Activated CD4-positive, alpha-beta T cell treated with anti-CD3 and anti-CD28 coated beads, Interleukin-2, amount 10 ng/mL, durations not matched to agents 24 days and 14 days (primary cell): ENCODE results near the gene GPC3. TPM values are rescaled to one million over a fixed set of nuclear protein-coding genes. Genes with fewer than 3 reads are reported as not detected.

Experiments
- DNase-seq: peaks from one replicate; pipeline ENCODE4 v3.0.0; 2022
- H3K27ac Mint-ChIP-seq: one replicate; pipeline ENCODE4 v1.8.0; 2022; ENCODE audit warnings: mild to moderate bottlenecking, mixed read lengths
- H3K27me3 Mint-ChIP-seq: one replicate; pipeline ENCODE4 v1.8.0; 2022; ENCODE audit warnings: mixed read lengths
- H3K36me3 Mint-ChIP-seq: one replicate; pipeline ENCODE4 v1.8.0; 2022; ENCODE audit warnings: low read depth, mild to moderate bottlenecking, mixed read lengths
- H3K4me1 Mint-ChIP-seq: one replicate; pipeline ENCODE4 v1.8.0; 2021; ENCODE audit warnings: mixed read lengths
- H3K4me3 Mint-ChIP-seq: one replicate; pipeline ENCODE4 v1.8.0; 2022; ENCODE audit warnings: mild to moderate bottlenecking, moderate library complexity, mixed read lengths
- H3K9me3 Mint-ChIP-seq: one replicate; pipeline ENCODE4 v1.8.0; 2021; ENCODE audit warnings: mixed read lengths
- intact Hi-C: fragments of 100-400 bp; cut with micrococcal nuclease; formaldehyde crosslinking; loops from one replicate; pipeline ENCODE4 v1.15.1; 2023
- total RNA-seq: library from RNA; stranded (reverse); gene quantifications from 2 replicates; pipeline ENCODE4 v1.2.3, GENCODE V29; 2022

GPC3 gene
- total RNA-seq, 1 donor from 2014 or later: 0.21 TPM

DNA sequence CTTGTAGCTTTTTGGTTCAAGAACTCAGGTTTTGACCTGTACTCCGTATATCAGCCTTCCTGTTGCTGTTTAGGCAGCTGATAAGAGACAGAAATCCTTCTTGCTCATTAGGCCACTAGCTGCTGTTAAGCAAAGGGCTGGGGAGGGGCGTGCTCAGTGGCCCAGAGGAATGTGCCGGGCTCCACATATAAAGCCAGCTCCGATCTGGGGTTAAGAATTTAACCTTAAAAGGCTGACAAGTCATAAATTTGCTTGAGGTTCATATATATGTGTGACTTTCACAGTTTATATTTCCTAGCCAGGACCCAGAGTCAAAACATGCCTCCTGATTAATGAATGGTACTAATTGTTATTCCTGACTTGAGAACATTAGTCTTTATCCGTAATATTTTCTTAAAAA lies 15.3 kb downstream of the GPC3 start:
- Mint-ChIP-seq H3K36me3 (no peaks in the 10 kb centered on the region), H3K4me3 (no peak overlapping the region), H3K27ac (no peak overlapping the region), H3K27me3 (peaks cover 14% of the 10 kb centered on the region), H3K9me3 (no peaks in the 10 kb centered on the region), H3K4me1 (no peaks in the 10 kb centered on the region)
- DNase-seq: no peak
- intact Hi-C loops: no loop called here

- no peak overlapping the region for H3K4me3 Mint-ChIP-seq
- H3K27me3 Mint-ChIP-seq: peaks cover 10% of the 10 kb centered on the region
- no peak overlapping the region for H3K27ac Mint-ChIP-seq
- no peak for DNase-seq
- H3K36me3 Mint-ChIP-seq: no peaks in the 10 kb centered on the region
- peaks cover 3% of the 10 kb centered on the region for H3K4me1 Mint-ChIP-seq
- no peaks in the 10 kb centered on the region for H3K9me3 Mint-ChIP-seq
- intact Hi-C loops: no loop called here
Measured at GRCh38 chrX:133969191-133969590, 16.2 kb downstream of the GPC3 start.

DNA sequence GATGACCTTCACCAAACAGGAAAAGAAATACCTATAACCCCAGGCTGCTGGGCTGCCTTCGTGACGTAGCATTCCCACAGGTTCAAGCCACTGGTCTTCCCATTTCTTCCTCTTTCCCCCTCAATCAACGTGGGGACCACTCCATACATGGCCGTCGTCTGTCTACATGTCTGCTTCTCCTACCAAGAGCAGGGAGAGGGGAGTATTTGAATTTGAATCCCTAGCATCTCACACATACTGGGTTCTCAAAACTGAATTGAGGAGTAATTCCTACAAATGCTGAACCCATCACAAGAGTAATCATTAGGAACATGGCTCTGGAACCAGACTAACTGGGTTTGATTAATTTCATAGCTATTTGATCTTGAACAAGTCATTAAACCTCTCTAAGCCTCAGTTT lies 17.3 kb downstream of the GPC3 start:
- intact Hi-C loops: no loop called here
- Mint-ChIP-seq H3K4me1 (peaks cover 3% of the 10 kb centered on the region), H3K27ac (no peak overlapping the region), H3K36me3 (no peaks in the 10 kb centered on the region), H3K27me3 (peaks cover 10% of the 10 kb centered on the region), H3K4me3 (no peak overlapping the region), H3K9me3 (no peaks in the 10 kb centered on the region)
- DNase-seq: no peak

DNA sequence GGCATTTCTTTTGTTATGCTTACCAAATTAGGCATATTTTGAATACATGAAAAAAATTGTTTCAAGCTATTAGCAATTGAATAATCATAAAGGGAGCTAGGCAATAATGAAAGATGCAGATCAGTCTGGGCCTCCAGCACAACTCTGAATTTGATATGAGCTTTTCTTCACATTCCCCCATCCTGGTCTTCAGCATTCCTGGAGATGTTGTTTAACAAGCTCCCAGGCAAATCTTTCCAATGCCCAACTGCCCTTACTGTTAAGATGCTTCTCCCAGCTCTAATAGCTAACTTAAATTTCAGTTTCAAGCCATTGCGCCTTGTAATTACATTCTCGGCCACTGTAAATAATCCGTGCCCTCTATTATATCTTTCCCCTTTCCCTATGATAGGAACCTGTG lies 19.2 kb downstream of the GPC3 start:
- Mint-ChIP-seq H3K9me3 (no peaks in the 10 kb centered on the region), H3K27me3 (peaks cover 4% of the 10 kb centered on the region), H3K4me3 (no peak overlapping the region), H3K4me1 (peaks cover 3% of the 10 kb centered on the region), H3K36me3 (no peaks in the 10 kb centered on the region), H3K27ac (no peak overlapping the region)
- intact Hi-C loops: no loop called here
- DNase-seq: no peak

- intact Hi-C loops: no loop called here
- Mint-ChIP-seq H3K36me3 (no peaks in the 10 kb centered on the region), H3K4me1 (peaks cover 3% of the 10 kb centered on the region), H3K9me3 (no peaks in the 10 kb centered on the region), H3K4me3 (no peak overlapping the region), H3K27ac (no peak overlapping the region), H3K27me3 (peaks cover 4% of the 10 kb centered on the region)
- DNase-seq: no peak
Measured at GRCh38 chrX:133965321-133965720, 20.1 kb downstream of the GPC3 start.

DNA sequence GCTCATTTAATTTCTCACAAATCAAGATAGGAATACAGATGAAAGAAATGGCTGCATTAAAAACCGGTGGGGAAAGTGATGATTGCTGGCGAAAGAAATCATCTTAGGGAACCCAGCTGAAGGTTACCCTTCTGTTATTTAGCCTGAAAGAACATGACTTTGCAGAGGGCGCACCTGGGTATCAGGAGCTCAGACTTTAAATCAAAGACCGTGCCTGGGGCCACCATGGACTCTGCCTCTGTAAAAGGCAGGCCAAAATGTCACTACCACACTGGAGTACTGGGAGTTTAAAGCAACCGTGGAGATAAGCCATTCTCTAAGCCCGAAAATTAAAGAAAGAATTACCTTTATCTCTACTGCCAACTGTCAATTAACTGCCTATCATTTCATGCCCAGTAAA lies 24.3 kb downstream of the GPC3 start:
- DNase-seq: no peak
- Mint-ChIP-seq H3K36me3 (no peaks in the 10 kb centered on the region), H3K4me3 (no peak overlapping the region), H3K4me1 (peaks cover 3% of the 10 kb centered on the region), H3K27ac (no peak overlapping the region), H3K9me3 (no peaks in the 10 kb centered on the region), H3K27me3 (peaks cover 2% of the 10 kb centered on the region)
- intact Hi-C loops: no loop called here

- no peak overlapping the region for H3K27ac Mint-ChIP-seq
- H3K36me3 Mint-ChIP-seq: no peaks in the 10 kb centered on the region
- no peak overlapping the region for H3K4me3 Mint-ChIP-seq
- DNase-seq: no peak
- H3K27me3 Mint-ChIP-seq: peaks cover 3% of the 10 kb centered on the region
- peaks cover 3% of the 10 kb centered on the region for H3K4me1 Mint-ChIP-seq
- H3K9me3 Mint-ChIP-seq: peaks cover 4% of the 10 kb centered on the region
- intact Hi-C loops: no loop called here
Measured at GRCh38 chrX:133959972-133960371, 25.4 kb downstream of the GPC3 start.

- H3K27ac Mint-ChIP-seq: no peak overlapping the region
- no peak overlapping the region for H3K4me3 Mint-ChIP-seq
- H3K36me3 Mint-ChIP-seq: no peaks in the 10 kb centered on the region
- no peaks in the 10 kb centered on the region for H3K4me1 Mint-ChIP-seq
- intact Hi-C loops: no loop called here
- no peak for DNase-seq
- H3K27me3 Mint-ChIP-seq: peaks cover 3% of the 10 kb centered on the region
- peaks cover 4% of the 10 kb centered on the region for H3K9me3 Mint-ChIP-seq
Measured at GRCh38 chrX:133958997-133959688, 26.3 kb downstream of the GPC3 start.

- intact Hi-C loops: no loop called here
- no peak overlapping the region for H3K27ac Mint-ChIP-seq
- no peaks in the 10 kb centered on the region for H3K4me1 Mint-ChIP-seq
- H3K9me3 Mint-ChIP-seq: peaks cover 4% of the 10 kb centered on the region
- peaks cover 3% of the 10 kb centered on the region for H3K27me3 Mint-ChIP-seq
- no peaks in the 10 kb centered on the region for H3K36me3 Mint-ChIP-seq
- no peak overlapping the region for H3K4me3 Mint-ChIP-seq
- no peak for DNase-seq
Measured at GRCh38 chrX:133956570-133957340, 28.6 kb downstream of the GPC3 start.

DNA sequence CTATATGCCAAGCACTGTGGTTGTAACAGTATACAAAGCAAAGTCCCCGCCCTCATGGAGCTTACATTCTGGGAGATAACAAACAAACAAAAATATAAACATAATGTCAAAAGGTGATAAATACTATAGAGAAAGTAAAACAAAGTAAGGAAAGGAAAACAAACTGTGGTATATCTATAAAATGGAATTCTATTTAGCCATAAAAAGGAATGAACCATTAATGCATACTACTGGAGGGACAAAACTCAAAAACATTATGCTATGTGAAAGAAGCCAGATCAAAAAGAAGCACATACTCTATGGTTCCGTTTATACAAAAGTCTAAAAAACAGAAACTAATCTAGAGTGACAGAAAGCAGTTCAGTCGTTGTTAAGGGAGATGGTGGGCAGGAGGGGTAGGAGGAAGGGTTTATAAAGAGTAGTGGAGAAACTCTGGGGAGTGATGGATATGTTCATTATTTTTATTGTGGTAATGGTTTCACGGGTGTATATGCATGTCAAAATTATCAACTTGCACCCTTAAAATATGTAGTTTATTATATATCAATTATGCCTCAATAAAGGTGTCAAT lies 31.5 kb downstream of the GPC3 start:
- peaks cover 4% of the 10 kb centered on the region for H3K27me3 Mint-ChIP-seq

DNA sequence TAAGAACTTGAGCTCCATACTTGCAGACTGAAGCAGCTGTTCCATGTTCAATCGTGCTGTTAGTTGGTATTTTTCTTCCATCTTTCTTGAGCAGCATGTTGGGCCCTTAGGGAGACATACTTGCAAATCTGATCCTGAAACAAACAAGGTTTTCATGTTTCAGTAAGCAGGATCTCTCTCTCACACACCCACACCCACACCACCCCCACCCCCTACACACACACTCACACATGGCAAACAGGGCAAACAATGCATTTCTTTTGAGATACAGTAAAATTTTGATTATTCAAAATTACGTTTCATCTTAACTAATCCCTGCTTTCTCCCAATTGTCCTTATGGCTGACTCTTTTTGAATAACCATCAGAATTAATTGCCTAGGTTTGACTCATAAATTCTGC lies 32.3 kb downstream of the GPC3 start:
- H3K4me1 Mint-ChIP-seq: no peaks in the 10 kb centered on the region
- no peak overlapping the region for H3K4me3 Mint-ChIP-seq
- peaks cover 4% of the 10 kb centered on the region for H3K9me3 Mint-ChIP-seq
- no peak overlapping the region for H3K27ac Mint-ChIP-seq
- no peaks in the 10 kb centered on the region for H3K36me3 Mint-ChIP-seq
- peaks cover 4% of the 10 kb centered on the region for H3K27me3 Mint-ChIP-seq
- intact Hi-C loops: no loop called here
- no peak for DNase-seq

More for the DNA sequence above, 31.5 kb downstream of the GPC3 start:
- intact Hi-C loops: no loop called here
- no peaks in the 10 kb centered on the region for H3K4me1 Mint-ChIP-seq
- peaks cover 4% of the 10 kb centered on the region for H3K9me3 Mint-ChIP-seq
- DNase-seq: no peak
- H3K36me3 Mint-ChIP-seq: no peaks in the 10 kb centered on the region
- H3K4me3 Mint-ChIP-seq: no peak overlapping the region
- H3K27ac Mint-ChIP-seq: no peak overlapping the region

DNA sequence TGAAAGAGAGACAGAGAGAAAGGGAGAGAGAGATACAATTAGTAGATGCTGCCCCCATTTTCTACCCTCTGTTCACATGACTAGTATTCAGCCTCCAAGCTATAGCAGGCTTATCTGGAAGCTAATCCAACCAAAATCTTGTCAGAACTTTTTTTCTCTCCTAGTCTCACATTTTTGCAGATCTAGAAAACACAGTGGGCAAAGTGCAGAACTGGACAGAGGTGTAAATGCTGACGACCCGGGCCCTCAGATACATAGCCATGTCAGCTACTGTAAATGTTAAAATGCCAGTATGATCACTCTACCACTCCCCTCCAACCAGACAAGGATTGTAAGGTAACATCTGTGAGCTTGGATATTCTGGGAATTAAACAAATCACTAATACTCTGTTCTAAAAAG lies 34.3 kb downstream of the GPC3 start:
- peaks cover 4% of the 10 kb centered on the region for H3K9me3 Mint-ChIP-seq
- no peaks in the 10 kb centered on the region for H3K4me1 Mint-ChIP-seq
- H3K27ac Mint-ChIP-seq: no peak overlapping the region
- no peak overlapping the region for H3K4me3 Mint-ChIP-seq
- intact Hi-C loops: no loop called here
- no peak for DNase-seq
- H3K27me3 Mint-ChIP-seq: peaks cover 4% of the 10 kb centered on the region
- no peaks in the 10 kb centered on the region for H3K36me3 Mint-ChIP-seq

DNA sequence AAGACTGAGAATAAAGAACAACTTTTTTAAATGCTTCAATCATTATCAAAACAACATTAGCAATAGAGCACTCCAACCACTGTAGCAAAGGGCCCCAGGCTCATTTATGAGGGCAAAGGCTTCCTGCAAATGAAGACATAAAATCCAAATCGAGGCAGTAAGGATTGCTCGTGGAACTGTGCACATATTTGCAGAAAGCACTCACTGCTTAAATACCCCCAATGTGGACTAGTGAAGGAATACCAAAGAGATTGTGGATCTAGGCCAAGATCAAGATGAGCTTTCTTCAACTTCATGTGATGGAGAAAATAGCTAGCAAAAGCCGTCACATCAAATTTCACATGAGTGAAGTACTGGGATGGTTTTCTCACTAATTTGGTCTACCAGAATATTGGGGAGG lies 35.2 kb downstream of the GPC3 start:
- Mint-ChIP-seq H3K9me3 (peaks cover 1% of the 10 kb centered on the region), H3K27me3 (peaks cover 2% of the 10 kb centered on the region), H3K27ac (no peak overlapping the region), H3K4me3 (no peak overlapping the region), H3K36me3 (no peaks in the 10 kb centered on the region), H3K4me1 (no peaks in the 10 kb centered on the region)
- DNase-seq: no peak
- intact Hi-C loops: no loop called here

GRCh38 chrX:133948895-133949294 lies 36.5 kb downstream of the GPC3 start:
- intact Hi-C loops: no loop called here
- Mint-ChIP-seq H3K27me3 (peaks cover 3% of the 10 kb centered on the region), H3K36me3 (no peaks in the 10 kb centered on the region), H3K4me3 (no peak overlapping the region), H3K4me1 (no peaks in the 10 kb centered on the region), H3K27ac (no peak overlapping the region), H3K9me3 (no peaks in the 10 kb centered on the region)
- no peak for DNase-seq
